Upper lobe of right lung (tissue), 1 donor: ENCODE data around the gene HYOU1. TPM values are rescaled to one million over a fixed set of nuclear protein-coding genes. Genes with fewer than 3 reads are reported as not detected.
A peak's percentile ranks its signal among the peaks of the same experiment; 100 is the strongest.

Experiments used
- ATAC-seq: fragments of 200-7000 bp; cut with Tn5 transposase; one replicate; pipeline ENCODE4 v1.9.1; 2020; ENCODE audit warnings: mild to moderate bottlenecking, moderate library complexity
- DNase-seq: peaks from one replicate; pipeline ENCODE4 v3.0.0-alpha.2; 2020
- H3K27ac ChIP-seq: fragments of 200-600 bp; one replicate; pipeline ENCODE4 v1.8.0; 2022
- H3K27me3 ChIP-seq: fragments of 200-600 bp; one replicate; pipeline ENCODE4 v1.8.0; 2022; ENCODE audit warnings: mild to moderate bottlenecking
- H3K36me3 ChIP-seq: fragments of 200-600 bp; one replicate; pipeline ENCODE4 v1.8.0; 2022
- H3K4me1 ChIP-seq: fragments of 200-600 bp; one replicate; pipeline ENCODE4 v1.8.0; 2022
- H3K4me3 ChIP-seq: fragments of 200-600 bp; one replicate; pipeline ENCODE4 v1.8.0; 2022; ENCODE audit warnings: mild to moderate bottlenecking
- H3K9me3 ChIP-seq: fragments of 200-600 bp; one replicate; pipeline ENCODE4 v1.8.0; 2022
- CTCF ChIP-seq: fragments of 200-600 bp; IDR thresholded peaks from one replicate; pipeline ENCODE4 v1.8.0; 2022; ENCODE audit warnings: antibody characterized with exemption
- intact Hi-C: fragments of 100-400 bp; cut with DNase I; formaldehyde crosslinking; loops from one replicate; pipeline ENCODE4 v1.11.0; 2022
- total RNA-seq: library from RNA; stranded (reverse); fragmentation: NEBNext Ultra II Directional; extraction: Animal tissue kit (Norgen Biotek cat#: 25700); gene quantifications from one replicate; pipeline ENCODE4 v1.2.1, GENCODE V29; 2021
- donor health status: DM: no; HTN: yes; CAD: no; lungs with severe emphysema.

Gene HYOU1
- total RNA-seq, 1 donor from 2014 or later, result 142 TPM

DNA sequence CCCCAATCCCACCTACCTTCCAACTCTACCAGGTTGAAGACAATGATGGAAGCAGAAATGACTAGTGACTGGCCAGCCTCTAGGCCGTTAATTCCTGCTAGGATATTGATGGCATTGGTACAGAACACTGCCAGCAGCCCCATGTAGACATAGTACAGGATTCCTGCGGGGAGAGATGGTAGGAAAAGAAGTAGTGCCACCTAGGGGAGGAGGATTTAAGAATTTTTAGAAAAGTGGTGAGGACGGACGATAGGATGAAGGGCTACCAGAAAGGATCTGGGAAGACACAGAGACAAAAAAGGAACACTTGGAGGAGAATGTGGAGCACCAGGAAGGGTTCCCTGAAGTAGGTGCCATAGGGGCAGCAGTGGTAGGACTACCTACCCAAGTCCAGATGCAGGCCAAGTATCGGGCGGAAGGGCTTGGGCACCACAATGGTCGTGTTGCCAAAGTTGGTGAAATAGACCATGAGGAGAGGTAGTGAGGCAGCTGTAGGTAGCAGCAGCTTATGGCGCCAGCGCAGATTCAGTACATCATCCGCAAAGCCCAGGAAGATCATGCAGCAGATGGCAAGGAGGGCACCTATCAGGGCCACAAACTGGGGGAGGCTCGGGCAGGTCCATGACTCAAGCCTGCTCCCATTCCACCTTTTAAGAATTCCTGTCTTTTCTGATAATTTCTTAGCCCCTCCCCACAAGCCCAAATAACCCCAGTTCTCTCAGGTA, 43.4 kb upstream of the HYOU1 start:
- Histone ChIP-seq H3K9me3 (no peaks in the 10 kb centered on the region), H3K27ac (no peak overlapping the region), H3K27me3 (no peaks in the 10 kb centered on the region), H3K36me3 (peaks cover 22% of the 10 kb centered on the region), H3K4me3 (peak overlapping the region; percentile 93), H3K4me1 (peaks cover 16% of the 10 kb centered on the region)
- intact Hi-C loops, result no loop called here
- peak; percentile 30 for TF ChIP-seq CTCF
- ATAC-seq (no peak), DNase-seq (no peak)

DNA sequence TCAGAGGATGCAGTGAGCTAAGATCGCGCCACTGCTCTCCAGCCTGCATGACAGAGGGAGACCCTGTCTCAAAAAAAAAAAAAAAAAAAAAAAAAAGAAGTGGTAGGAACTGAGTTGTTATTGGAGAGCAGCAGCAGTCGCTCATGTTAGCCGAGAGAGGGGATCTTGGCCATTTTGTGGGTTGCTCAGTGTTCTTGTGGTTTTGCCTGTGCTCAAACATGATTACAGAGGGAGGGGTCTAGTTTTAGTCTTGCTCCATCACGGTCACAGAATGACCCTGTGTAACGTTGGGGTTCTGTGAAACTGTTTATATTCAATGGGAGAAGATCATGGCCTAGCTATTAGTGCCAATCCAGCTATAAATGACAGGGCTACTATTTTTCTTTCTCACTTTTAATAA, 42.7 kb upstream of the HYOU1 start:
- Histone ChIP-seq H3K36me3 (peaks cover 22% of the 10 kb centered on the region), H3K4me3 (no peak overlapping the region), H3K4me1 (peaks cover 16% of the 10 kb centered on the region), H3K27ac (no peak overlapping the region), H3K9me3 (no peaks in the 10 kb centered on the region), H3K27me3 (no peaks in the 10 kb centered on the region)
- intact Hi-C loops, result no loop called here
- ATAC-seq (no peak), DNase-seq (no peak)
- TF ChIP-seq CTCF, result no peak

- Histone ChIP-seq H3K4me3 (peak overlapping the region; percentile 77), H3K36me3 (peaks cover 25% of the 10 kb centered on the region), H3K9me3 (no peaks in the 10 kb centered on the region), H3K27ac (peak overlapping the region; percentile 90), H3K4me1 (peaks cover 20% of the 10 kb centered on the region), H3K27me3 (no peaks in the 10 kb centered on the region)
- peak; percentile 94 for ATAC-seq
- intact Hi-C loops, result no loop called here
- no peak for TF ChIP-seq CTCF
- peak; percentile 98 for DNase-seq
Measured at GRCh38 chr11:119095066-119095880, 38.3 kb upstream of the HYOU1 start.

DNA sequence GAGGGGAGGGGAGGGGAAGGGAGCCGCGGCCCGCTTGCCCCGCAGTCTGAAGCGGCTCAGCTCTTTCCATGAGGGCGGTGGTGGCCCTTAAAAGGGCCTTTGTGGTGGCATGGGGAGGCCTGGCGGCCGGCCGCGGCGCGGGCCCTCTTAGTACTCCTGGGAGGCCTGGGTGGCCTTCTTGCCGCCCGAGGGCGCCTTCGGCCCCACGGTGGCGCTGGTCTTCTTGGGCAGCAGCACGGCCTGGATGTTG, 37.7 kb upstream of the HYOU1 start:
- Histone ChIP-seq H3K9me3 (no peaks in the 10 kb centered on the region), H3K4me3 (peak overlapping the region; percentile 77), H3K4me1 (peaks cover 16% of the 10 kb centered on the region), H3K36me3 (peaks cover 25% of the 10 kb centered on the region), H3K27ac (peak overlapping the region; percentile 90), H3K27me3 (no peaks in the 10 kb centered on the region)
- peak; percentile 69 for TF ChIP-seq CTCF
- DNase-seq (peak; percentile 94), ATAC-seq (peak; percentile 89)
- intact Hi-C loops, result no loop called here

GRCh38 chr11:119093942-119094815, 37.2 kb upstream of the HYOU1 start:
- Histone ChIP-seq H3K4me3 (peak overlapping the region; percentile 77), H3K4me1 (peaks cover 16% of the 10 kb centered on the region), H3K36me3 (peaks cover 25% of the 10 kb centered on the region), H3K9me3 (no peaks in the 10 kb centered on the region), H3K27ac (peak overlapping the region; percentile 90), H3K27me3 (no peaks in the 10 kb centered on the region)
- intact Hi-C loops, result no loop called here
- peak; percentile 9 for TF ChIP-seq CTCF
- peak; percentile 77 for DNase-seq
- peak; percentile 44 for ATAC-seq
